Activated naive CD8-positive, alpha-beta T cell treated with anti-CD3 and anti-CD28 coated beads, Interleukin-2, amount 10 ng/mL, durations not matched to agents 7 days and 5 days (primary cell): ENCODE measurements around the gene GABRG3. TPM values are rescaled to one million over a fixed set of nuclear protein-coding genes. Genes with fewer than 3 reads are reported as not detected.

Experiments
- ATAC-seq: fragments of 150-1000 bp; cut with Tn5 transposase; one replicate; pipeline ENCODE4 v1.10.0; 2021; ENCODE audit warnings: low read depth, moderate library complexity
- POLR2A ChIA-PET: fragments of 350-600 bp; sonication (Branson Sonifier 250); formaldehyde crosslinking; loops from one replicate; lab custom pipeline; 2021; ENCODE audit warnings: antibody characterized with exemption; lab: Charles Lee
- DNase-seq: peaks from one replicate; pipeline ENCODE4 v3.0.0; 2021
- H3K27ac Mint-ChIP-seq: one replicate; pipeline ENCODE4 v1.8.0; 2022; ENCODE audit warnings: mild to moderate bottlenecking, mixed read lengths
- H3K27me3 Mint-ChIP-seq: one replicate; pipeline ENCODE4 v1.8.0; 2022; ENCODE audit warnings: mild to moderate bottlenecking, moderate library complexity, mixed read lengths
- H3K36me3 Mint-ChIP-seq: one replicate; pipeline ENCODE4 v1.8.0; 2021; ENCODE audit warnings: mild to moderate bottlenecking, mixed read lengths
- H3K4me1 Mint-ChIP-seq: one replicate; pipeline ENCODE4 v1.8.0; 2021; ENCODE audit warnings: mixed read lengths
- H3K4me3 Mint-ChIP-seq: one replicate; pipeline ENCODE4 v1.8.0; 2022; ENCODE audit warnings: mild to moderate bottlenecking, moderate library complexity, mixed read lengths
- H3K9me3 Mint-ChIP-seq: one replicate; pipeline ENCODE4 v1.8.0; 2021; ENCODE audit warnings: mixed read lengths
- total RNA-seq, 2 experiments: library from RNA; stranded (reverse); gene quantifications; one replicate each; pipeline ENCODE4 v1.2.3, GENCODE V29; 2021

The GABRG3 gene
- total RNA-seq, 2 experiments from 2014 or later = not detected

DNA sequence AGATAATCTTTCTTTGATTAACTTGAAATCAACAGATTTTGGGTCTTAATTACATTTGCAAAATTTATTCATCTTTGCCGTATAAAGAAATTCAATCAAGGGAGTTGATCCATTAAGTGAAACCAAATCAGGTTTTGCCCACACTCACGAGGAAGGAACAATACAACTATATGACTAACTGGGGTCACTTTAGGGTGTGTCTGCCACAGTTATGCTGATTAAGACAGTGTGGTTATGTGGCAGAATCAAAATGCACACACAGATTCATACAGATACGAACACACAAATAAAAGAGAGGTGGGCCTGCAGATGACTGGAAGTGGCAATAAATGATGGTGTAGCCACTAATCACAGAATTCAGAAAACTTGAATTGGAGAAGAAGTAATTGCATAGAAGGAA is 543.5 kb downstream of the GABRG3 start:
- Mint-ChIP-seq H3K27me3 (no peaks in the 10 kb centered on the region), H3K4me3 (no peak overlapping the region), H3K27ac (no peak overlapping the region), H3K36me3 (no peaks in the 10 kb centered on the region), H3K9me3 (peaks cover 18% of the 10 kb centered on the region), H3K4me1 (no peaks in the 10 kb centered on the region)
- POLR2A ChIA-PET = no interaction called here
- no peak for DNase-seq
- ATAC-seq = no peak

DNA sequence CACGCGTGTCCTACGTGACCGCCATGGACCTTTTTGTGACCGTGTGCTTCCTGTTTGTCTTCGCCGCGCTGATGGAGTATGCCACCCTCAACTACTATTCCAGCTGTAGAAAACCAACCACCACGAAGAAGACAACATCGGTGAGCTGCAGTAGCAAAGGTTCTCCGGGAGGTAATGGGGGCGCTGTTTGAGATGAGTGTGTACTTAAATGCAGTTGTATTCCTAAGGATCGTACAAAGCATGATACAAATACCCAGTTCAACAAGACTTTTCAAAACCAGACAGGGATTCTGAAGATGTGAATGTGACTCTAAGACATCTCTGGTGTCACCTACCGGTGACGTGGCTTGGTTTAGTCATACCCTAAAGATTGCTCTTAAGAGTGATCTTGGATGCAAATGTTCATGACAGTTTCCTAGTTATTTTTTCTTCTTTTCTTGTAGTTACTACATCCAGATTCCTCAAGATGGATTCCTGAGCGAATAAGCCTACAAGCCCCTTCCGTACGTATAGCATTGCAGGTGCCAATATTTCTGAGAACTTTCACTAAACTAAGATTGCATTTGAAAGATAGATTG is 556.6 kb downstream of the GABRG3 start:
- H3K27me3 Mint-ChIP-seq = no peaks in the 10 kb centered on the region
- DNase-seq = no peak
- no peak overlapping the region for H3K27ac Mint-ChIP-seq
- H3K4me1 Mint-ChIP-seq = no peaks in the 10 kb centered on the region
- H3K9me3 Mint-ChIP-seq = peaks cover 23% of the 10 kb centered on the region
- ATAC-seq = no peak
- POLR2A ChIA-PET = no interaction called here
- no peak overlapping the region for H3K4me3 Mint-ChIP-seq
- no peaks in the 10 kb centered on the region for H3K36me3 Mint-ChIP-seq

DNA sequence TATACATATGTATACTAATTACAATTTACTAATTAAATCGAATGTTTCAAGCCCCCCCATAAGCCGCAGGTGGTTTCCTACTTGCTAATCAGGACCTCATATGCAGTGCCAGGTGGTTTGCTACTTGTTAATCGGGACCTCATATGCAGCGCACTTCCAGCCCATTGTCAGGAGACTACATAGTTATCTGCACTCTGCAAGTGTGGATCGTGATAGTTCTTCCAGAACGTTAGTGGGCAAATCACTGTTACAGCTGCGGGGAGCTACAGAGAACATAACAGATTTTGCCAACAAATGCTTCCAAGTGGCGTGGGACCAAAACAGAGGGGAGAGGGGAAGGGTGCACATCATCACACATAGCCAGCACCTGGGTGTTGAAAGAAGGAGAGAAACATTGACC is 558.4 kb downstream of the GABRG3 start:
- no peak overlapping the region for H3K4me3 Mint-ChIP-seq
- POLR2A ChIA-PET = no interaction called here
- H3K4me1 Mint-ChIP-seq = no peaks in the 10 kb centered on the region
- no peak overlapping the region for H3K27ac Mint-ChIP-seq
- no peak for ATAC-seq
- no peaks in the 10 kb centered on the region for H3K36me3 Mint-ChIP-seq
- no peak for DNase-seq
- H3K27me3 Mint-ChIP-seq = no peaks in the 10 kb centered on the region
- H3K9me3 Mint-ChIP-seq = peaks cover 21% of the 10 kb centered on the region

DNA sequence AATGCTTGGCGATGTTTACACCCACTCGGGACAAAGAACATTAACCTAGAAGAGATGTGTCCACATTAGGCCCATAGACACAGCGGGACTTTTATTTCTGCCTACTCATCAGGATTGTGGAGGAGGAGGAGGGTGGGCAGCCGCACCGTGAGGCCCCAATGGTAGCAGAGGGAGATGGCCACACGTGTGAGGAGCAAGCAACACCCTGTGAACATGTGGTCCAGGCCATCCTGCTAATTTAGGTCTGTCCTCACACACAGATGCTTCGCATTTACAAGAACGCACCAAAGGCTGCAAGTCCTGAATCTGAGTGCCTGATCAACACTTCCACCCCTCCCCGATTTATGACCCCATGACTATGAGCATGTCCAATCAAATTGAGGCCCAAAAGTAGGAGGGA is 560.0 kb downstream of the GABRG3 start:
- no peaks in the 10 kb centered on the region for H3K36me3 Mint-ChIP-seq
- H3K4me3 Mint-ChIP-seq = no peak overlapping the region
- H3K27ac Mint-ChIP-seq = no peak overlapping the region
- no peaks in the 10 kb centered on the region for H3K4me1 Mint-ChIP-seq
- DNase-seq (no peak), ATAC-seq (no peak)
- POLR2A ChIA-PET = no interaction called here
- no peaks in the 10 kb centered on the region for H3K27me3 Mint-ChIP-seq
- peaks cover 19% of the 10 kb centered on the region for H3K9me3 Mint-ChIP-seq

- no peaks in the 10 kb centered on the region for H3K36me3 Mint-ChIP-seq
- H3K4me3 Mint-ChIP-seq = no peak overlapping the region
- no peak for DNase-seq
- H3K27ac Mint-ChIP-seq = no peak overlapping the region
- no peak for ATAC-seq
- H3K27me3 Mint-ChIP-seq = no peaks in the 10 kb centered on the region
- peaks cover 10% of the 10 kb centered on the region for H3K9me3 Mint-ChIP-seq
- POLR2A ChIA-PET = no interaction called here
- H3K4me1 Mint-ChIP-seq = no peaks in the 10 kb centered on the region
Observed at GRCh38 chr15:27532358-27532757, 561.4 kb downstream of the GABRG3 start.

DNA sequence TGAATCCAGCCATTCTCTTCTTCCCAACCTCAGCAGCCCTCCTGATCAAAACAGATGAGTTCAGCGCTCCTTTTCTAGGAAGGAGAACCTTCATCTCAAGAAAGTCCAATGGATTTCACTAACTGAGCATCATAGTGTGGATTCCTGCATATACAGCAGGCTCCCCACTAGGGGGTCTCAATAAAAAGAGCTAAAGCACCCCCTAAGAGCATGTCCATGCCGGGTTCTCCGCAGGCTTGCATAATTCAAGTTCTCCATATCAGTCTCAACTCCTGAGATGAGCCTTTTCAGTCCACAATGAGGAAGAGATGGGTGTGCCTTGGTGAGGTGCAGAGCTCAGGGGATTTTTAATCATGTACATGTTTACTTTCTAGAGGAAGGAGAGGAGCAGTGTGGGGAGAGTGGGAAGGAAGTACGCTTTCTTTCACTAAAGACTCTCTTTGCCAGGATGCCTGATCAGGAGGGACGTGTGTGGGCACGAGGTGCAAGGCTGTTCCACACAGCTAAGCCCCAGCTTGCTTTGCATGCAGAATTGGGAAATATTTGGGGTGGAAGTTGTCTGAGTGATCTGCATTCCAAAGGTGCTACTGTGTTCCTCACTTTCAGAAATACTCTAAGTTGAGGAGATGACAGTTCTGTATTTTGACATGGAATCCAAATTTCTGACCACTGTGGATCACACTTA is 564.6 kb downstream of the GABRG3 start:
- no peak overlapping the region for H3K4me3 Mint-ChIP-seq
- no peak overlapping the region for H3K27ac Mint-ChIP-seq
- H3K36me3 Mint-ChIP-seq = no peaks in the 10 kb centered on the region
- H3K4me1 Mint-ChIP-seq = no peaks in the 10 kb centered on the region
- peaks cover 7% of the 10 kb centered on the region for H3K9me3 Mint-ChIP-seq
- DNase-seq (no peak), ATAC-seq (no peak)
- H3K27me3 Mint-ChIP-seq = no peaks in the 10 kb centered on the region
- POLR2A ChIA-PET = no interaction called here

DNA sequence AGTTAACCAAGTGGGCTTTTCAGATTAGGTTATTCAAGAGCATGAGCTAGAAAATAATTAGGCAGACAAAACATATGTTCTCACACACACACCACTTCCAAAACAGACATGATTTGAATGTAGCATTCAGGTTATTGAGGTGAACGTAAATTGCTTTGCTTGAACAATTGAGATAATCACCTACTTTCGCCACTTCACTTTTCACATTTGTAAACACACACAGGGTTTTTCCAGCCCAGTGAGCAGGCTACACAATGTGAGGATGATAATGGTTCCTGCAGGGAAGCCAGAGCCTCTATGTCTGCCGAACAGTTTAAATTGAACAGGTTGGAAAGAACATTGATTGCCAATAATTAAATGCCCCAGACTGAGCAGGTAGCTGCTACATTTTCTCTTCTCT is 567.3 kb downstream of the GABRG3 start:
- Mint-ChIP-seq H3K27ac (no peak overlapping the region), H3K27me3 (no peaks in the 10 kb centered on the region), H3K4me1 (no peaks in the 10 kb centered on the region), H3K36me3 (no peaks in the 10 kb centered on the region), H3K9me3 (peaks cover 8% of the 10 kb centered on the region), H3K4me3 (no peak overlapping the region)
- ATAC-seq (no peak), DNase-seq (no peak)
- POLR2A ChIA-PET = no interaction called here

- DNase-seq (no peak), ATAC-seq (no peak)
- no peak overlapping the region for H3K27ac Mint-ChIP-seq
- H3K27me3 Mint-ChIP-seq = no peaks in the 10 kb centered on the region
- no peaks in the 10 kb centered on the region for H3K36me3 Mint-ChIP-seq
- H3K4me3 Mint-ChIP-seq = no peak overlapping the region
- H3K4me1 Mint-ChIP-seq = no peaks in the 10 kb centered on the region
- POLR2A ChIA-PET = no interaction called here
- peaks cover 11% of the 10 kb centered on the region for H3K9me3 Mint-ChIP-seq
Observed at GRCh38 chr15:27541581-27541980, 570.6 kb downstream of the GABRG3 start.

- H3K27me3 Mint-ChIP-seq = no peaks in the 10 kb centered on the region
- H3K36me3 Mint-ChIP-seq = no peaks in the 10 kb centered on the region
- H3K27ac Mint-ChIP-seq = no peak overlapping the region
- POLR2A ChIA-PET = no interaction called here
- ATAC-seq (no peak), DNase-seq (no peak)
- no peaks in the 10 kb centered on the region for H3K4me1 Mint-ChIP-seq
- H3K4me3 Mint-ChIP-seq = no peak overlapping the region
- peaks cover 10% of the 10 kb centered on the region for H3K9me3 Mint-ChIP-seq
Observed at GRCh38 chr15:27545494-27546255, 574.7 kb downstream of the GABRG3 start.

GRCh38 chr15:27549746-27550145 is 578.8 kb downstream of the GABRG3 start:
- ATAC-seq (no peak), DNase-seq (no peak)
- Mint-ChIP-seq H3K4me1 (no peaks in the 10 kb centered on the region), H3K27me3 (no peaks in the 10 kb centered on the region), H3K36me3 (no peaks in the 10 kb centered on the region), H3K9me3 (peaks cover 11% of the 10 kb centered on the region), H3K27ac (no peak overlapping the region), H3K4me3 (no peak overlapping the region)
- POLR2A ChIA-PET = no interaction called here

- no peak for DNase-seq
- Mint-ChIP-seq H3K27ac (no peak overlapping the region), H3K4me3 (no peak overlapping the region), H3K27me3 (no peaks in the 10 kb centered on the region), H3K4me1 (no peaks in the 10 kb centered on the region), H3K36me3 (no peaks in the 10 kb centered on the region), H3K9me3 (peaks cover 11% of the 10 kb centered on the region)
- POLR2A ChIA-PET = no interaction called here
- no peak for ATAC-seq
Observed at GRCh38 chr15:27550635-27551034, 579.7 kb downstream of the GABRG3 start.

GRCh38 chr15:27561816-27562215 is 590.8 kb downstream of the GABRG3 start:
- H3K36me3 Mint-ChIP-seq = no peaks in the 10 kb centered on the region
- H3K4me3 Mint-ChIP-seq = no peak overlapping the region
- H3K9me3 Mint-ChIP-seq = peaks cover 7% of the 10 kb centered on the region
- ATAC-seq (no peak), DNase-seq (no peak)
- no peak overlapping the region for H3K27ac Mint-ChIP-seq
- no peaks in the 10 kb centered on the region for H3K4me1 Mint-ChIP-seq
- H3K27me3 Mint-ChIP-seq = no peaks in the 10 kb centered on the region
- POLR2A ChIA-PET = interaction anchor here (0.6 kb wide), 1 partner anchor 1910 kb away, joined by 3 read pairs; no protein-coding TSS in a partner anchor

DNA sequence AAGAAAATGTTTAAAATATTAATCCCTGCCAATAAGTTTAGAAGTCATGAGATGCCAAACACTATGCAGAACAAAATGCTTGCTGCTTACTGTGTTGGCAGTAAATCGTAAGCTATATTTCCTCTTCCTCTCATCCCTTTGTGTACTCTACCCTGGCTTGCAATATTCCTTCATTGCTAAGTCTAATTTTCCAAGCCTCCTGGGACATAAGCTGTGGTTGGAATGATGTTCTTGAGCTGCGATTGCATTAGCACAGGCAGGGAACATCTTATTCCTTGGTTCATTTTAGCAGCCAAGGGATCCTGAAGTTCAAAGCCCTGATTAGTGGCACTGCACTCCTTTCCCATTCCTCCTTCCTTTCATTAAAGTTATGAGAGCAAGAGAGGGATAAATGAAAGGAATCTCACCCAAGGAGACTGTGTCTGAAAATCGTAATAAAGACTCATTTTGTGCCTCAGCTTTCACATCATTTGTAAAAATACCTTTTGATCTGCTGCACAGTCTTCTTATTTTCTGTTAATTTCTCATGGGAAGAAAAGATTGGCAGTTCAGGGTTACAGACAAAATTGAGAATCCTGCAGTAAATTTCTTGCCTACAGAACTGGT is 592.9 kb downstream of the GABRG3 start:
- no peak for ATAC-seq
- POLR2A ChIA-PET = no interaction called here
- Mint-ChIP-seq H3K4me3 (no peak overlapping the region), H3K9me3 (peaks cover 5% of the 10 kb centered on the region), H3K36me3 (no peaks in the 10 kb centered on the region), H3K27ac (no peak overlapping the region), H3K4me1 (no peaks in the 10 kb centered on the region), H3K27me3 (no peaks in the 10 kb centered on the region)
- no peak for DNase-seq
